Endothelial cell of umbilical vein (primary cell): ENCODE measurements around the gene DDOST. TPM values are rescaled to one million over a fixed set of nuclear protein-coding genes. Genes with fewer than 3 reads are reported as not detected.

ENCODE experiments used
- BruUV-seq: library from RNA; stranded (reverse); fragments of 400-500 nt; replicated peaks from 2 replicates; lab custom pipeline; 2021; lab: Mats Ljungman, UMichigan
- CTCF ChIA-PET: fragments of 300-600, 350-600 bp; sonication (Branson Sonifier 250); formaldehyde crosslinking; loops from one replicate; lab custom pipeline; 2021; ENCODE audit warnings: antibody characterized with exemption, inconsistent platforms; lab: Charles Lee
- POLR2A ChIA-PET: fragments of 300-600, 350-600 bp; sonication (Branson Sonifier 250); formaldehyde crosslinking; loops from one replicate; lab custom pipeline; 2021; ENCODE audit warnings: antibody characterized with exemption, inconsistent platforms; lab: Charles Lee
- DNase-seq: peaks from one replicate; pipeline ENCODE4 v3.0.0-alpha.2; 2011; ENCODE audit warnings: low read depth, low spot score
- FAIRE-seq: peaks from 2 replicates; lab custom pipeline; 2011; peaks lifted over from hg19 to GRCh38; lab: Jason Lieb, UNC
- H2AFZ ChIP-seq: 2 replicates; pipeline ENCODE4 v1.6.0; 2012; ENCODE audit warnings: low read depth, low read length, control low read depth, inconsistent platforms
- H3K27ac ChIP-seq: 2 replicates; pipeline ENCODE4 v1.5.1; 2011; ENCODE audit warnings: low read depth, mild to moderate bottlenecking, control low read depth, low read length, moderate library complexity; ENCODE audit not compliant: insufficient read depth
- H3K27me3 ChIP-seq, 2 experiments: 2 replicates each; pipeline versions ENCODE4 v1.6.0 to v1.6.1; 2011; ENCODE audit warnings: low read length in 2 of 2, mixed read lengths in 1 of 2; ENCODE audit not compliant: control insufficient read depth in 2 of 2, insufficient read depth in 2 of 2
- H3K36me3 ChIP-seq, 2 experiments: 2 replicates in 1 of 2; 3 replicates in 1 of 2; pipeline ENCODE4 v1.5.1; 2011; ENCODE audit warnings: low read length in 2 of 2, mild to moderate bottlenecking in 1 of 2, moderate library complexity in 1 of 2; ENCODE audit not compliant: control insufficient read depth in 2 of 2, insufficient read depth in 2 of 2; ENCODE audit errors: extremely low read depth in 1 of 2
- H3K4me1 ChIP-seq: 3 replicates; pipeline ENCODE4 v1.5.1; 2011; ENCODE audit warnings: mild to moderate bottlenecking, low read length; ENCODE audit not compliant: control insufficient read depth, insufficient read depth; ENCODE audit errors: extremely low read depth
- H3K4me2 ChIP-seq: 2 replicates; pipeline ENCODE4 v1.6.1; 2011; ENCODE audit warnings: low read length, control low read depth, mixed read lengths; ENCODE audit not compliant: insufficient read depth
- H3K4me3 ChIP-seq, 3 experiments: fragments of 200-600 bp in 1 of 3; sonication (generic), shearing (Covaris generic) in 1 of 3; replicated peaks in 1 of 3; 2 replicates each; pipeline ENCODE4 v1.5.1; 2011 to 2016; ENCODE audit warnings: control low read depth in 3 of 3, low read length in 3 of 3, mild to moderate bottlenecking in 2 of 3, inconsistent platforms in 1 of 3, low read depth in 1 of 3, moderate library complexity in 1 of 3; ENCODE audit not compliant: insufficient read depth in 1 of 3
- H3K79me2 ChIP-seq: 2 replicates; pipeline ENCODE4 v1.6.0; 2012; ENCODE audit warnings: low read length, inconsistent platforms; ENCODE audit not compliant: control insufficient read depth, insufficient read depth
- H3K9ac ChIP-seq: replicated peaks from 2 replicates; pipeline ENCODE3; 2011; ENCODE audit warnings: low read length, control low read depth; ENCODE audit not compliant: insufficient read depth; ENCODE audit errors: extremely low read depth
- H3K9me1 ChIP-seq: replicated peaks from 3 replicates; pipeline ENCODE4 v1.6.0; 2011; ENCODE audit warnings: mild to moderate bottlenecking, low read length; ENCODE audit not compliant: control insufficient read depth, insufficient read depth; ENCODE audit errors: extremely low read depth
- H3K9me3 ChIP-seq: replicated peaks from 2 replicates; pipeline ENCODE4 v1.5.1; 2012; ENCODE audit warnings: low read length, inconsistent platforms; ENCODE audit not compliant: control insufficient read depth, insufficient read depth
- H4K20me1 ChIP-seq: replicated peaks from 2 replicates; pipeline ENCODE3; 2011; ENCODE audit warnings: mild to moderate bottlenecking, low read length; ENCODE audit not compliant: control insufficient read depth, insufficient read depth; ENCODE audit errors: extremely low read depth
- EZH2 ChIP-seq: IDR thresholded peaks from 2 replicates; pipeline ENCODE4 v1.6.1; 2012; ENCODE audit warnings: borderline replicate concordance, low read depth, mild to moderate bottlenecking, moderate library complexity, low read length, inconsistent platforms; ENCODE audit not compliant: severe bottlenecking
- FOS ChIP-seq: IDR thresholded peaks from 2 replicates; pipeline ENCODE4 v1.6.1; 2011; ENCODE audit warnings: mild to moderate bottlenecking, low read length, moderate library complexity, borderline replicate concordance; ENCODE audit not compliant: insufficient read depth
- GATA2 ChIP-seq: IDR thresholded peaks from 2 replicates; pipeline ENCODE4 v1.7.0; 2011; ENCODE audit warnings: low read depth, mild to moderate bottlenecking, moderate library complexity, mixed read lengths, low read length; ENCODE audit not compliant: insufficient read length, insufficient read depth
- JUN ChIP-seq: IDR thresholded peaks from 2 replicates; pipeline ENCODE4 v1.6.1; 2011; ENCODE audit warnings: borderline replicate concordance, low read depth; ENCODE audit not compliant: insufficient read length, insufficient read depth
- MYC ChIP-seq: IDR thresholded peaks from one replicate; pipeline ENCODE4 v1.6.1; 2011; ENCODE audit warnings: mild to moderate bottlenecking, low read depth, low read length
- POLR2A ChIP-seq: IDR thresholded peaks from 2 replicates; pipeline ENCODE4 v1.6.1; 2012; ENCODE audit warnings: low read depth, mild to moderate bottlenecking, control low read depth, low read length
- POLR2AphosphoS5 ChIP-seq: IDR thresholded peaks from 2 replicates; pipeline ENCODE4 v1.6.1; 2012; ENCODE audit warnings: low read depth, mild to moderate bottlenecking, control low read depth, low read length, moderate library complexity; ENCODE audit not compliant: insufficient read depth
- dilution Hi-C: fragments of 300-500 bp; cut with MboI; formaldehyde crosslinking; loops from one replicate; pipeline ENCODE4 v1.15.0; 2019; ENCODE audit warnings: low sequenced_read_pairs; ENCODE audit not compliant: extremely low pct_ligation_motif_present
- intact Hi-C: fragments of 100-400 bp; cut with micrococcal nuclease; formaldehyde crosslinking; loops from one replicate; pipeline ENCODE4 v1.10.0; 2022
- polyA plus RNA-seq, 4 experiments: library from polyadenylated mRNA; depleted of rRNA in 3 of 4; stranded (reverse) in 3 of 4; unstranded in 1 of 4; fragments of >200 nt; gene quantifications; 2 replicates each; pipeline versions ENCODE4 v1.2.1 to v1.2.3, GENCODE V29; 2011 to 2012; ENCODE audit warnings: missing spikeins in 1 of 4
- total RNA-seq: library from RNA; stranded (reverse); gene quantifications from 2 replicates; pipeline ENCODE4 v1.2.3, GENCODE V29; 2021
- TF ChIP-seq, protein P1 (sequence below): IDR thresholded peaks from 2 replicates; pipeline ENCODE4 v1.6.1; 2011; ENCODE audit not compliant: insufficient read depth, insufficient read length
- TF ChIP-seq, protein P2 (sequence below), 2 donors: IDR thresholded peaks; 1 replicate in 1 of 2; 2 replicates in 1 of 2; pipeline ENCODE4 v1.5.1; 2011; ENCODE audit warnings: low read length in 2 of 2, mild to moderate bottlenecking in 2 of 2, moderate library complexity in 2 of 2, control low read depth in 1 of 2, inconsistent platforms in 1 of 2, low read depth in 1 of 2; ENCODE audit not compliant: insufficient read depth in 1 of 2; ENCODE audit errors: extremely low read depth in 1 of 2

The DDOST gene
- total and polyA plus RNA-seq, 2 donors (not counting 3 experiments of a cell fraction or from before 2014, with no cell fraction given) = 319 to 533 TPM

DNA sequence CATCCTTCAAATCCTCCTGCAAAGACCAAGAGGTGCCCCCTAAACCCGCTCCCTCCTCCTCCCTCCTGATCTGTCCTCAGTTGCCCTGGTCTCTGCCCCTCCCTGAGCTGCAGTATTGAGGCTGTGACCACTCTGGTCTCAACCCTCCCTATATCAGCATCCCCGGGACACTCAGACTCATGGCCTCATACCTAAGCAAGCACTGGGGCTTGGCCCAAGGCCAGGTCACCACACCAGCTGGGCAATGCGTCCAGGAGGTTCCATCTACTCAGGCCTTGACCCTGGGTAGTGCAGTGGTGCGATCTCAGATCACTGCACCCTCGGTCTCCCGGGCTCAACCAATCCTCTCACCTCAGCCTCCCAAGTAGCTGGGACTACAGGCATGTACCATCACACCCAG lies 46.9 kb upstream of the DDOST start:
- Histone ChIP-seq H3K79me2 (no peaks in the 10 kb centered on the region), H3K27ac (no peak overlapping the region), H4K20me1 (no peaks in the 10 kb centered on the region), H3K27me3 (no peaks in the 10 kb centered on the region), H3K9me1 (no peaks in the 10 kb centered on the region), H2AFZ (no peak overlapping the region), H3K36me3 (no peaks in the 10 kb centered on the region), H3K4me3 (no peak overlapping the region), H3K9ac (no peak overlapping the region), H3K9me3 (no peaks in the 10 kb centered on the region), H3K4me2 (no peak overlapping the region), H3K4me1 (no peaks in the 10 kb centered on the region)
- intact Hi-C loops (no loop called here), dilution Hi-C loops (no loop called here)
- DNase-seq (no peak), FAIRE-seq (no peak)
- ChIA-PET POLR2A (interaction anchor here (0.7 kb wide), 1 partner anchor 9 kb away, joined by 3 read pairs; no protein-coding TSS in a partner anchor), CTCF (interaction anchor here (0.8 to 3.3 kb wide), 4 partner anchors 10 to 33 kb away, joined by 4 to 18 read pairs (median 4); partner anchors contain the start of gene KIF17)
- TF ChIP-seq EZH2 (no peak), POLR2AphosphoS5 (no peak), JUN (no peak), MYC (no peak), FOS (no peak), POLR2A (no peak), GATA2 (no peak)
- TF ChIP-seq, protein P1, sequence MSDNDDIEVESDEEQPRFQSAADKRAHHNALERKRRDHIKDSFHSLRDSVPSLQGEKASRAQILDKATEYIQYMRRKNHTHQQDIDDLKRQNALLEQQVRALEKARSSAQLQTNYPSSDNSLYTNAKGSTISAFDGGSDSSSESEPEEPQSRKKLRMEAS = no peak
- TF ChIP-seq, protein P2, sequence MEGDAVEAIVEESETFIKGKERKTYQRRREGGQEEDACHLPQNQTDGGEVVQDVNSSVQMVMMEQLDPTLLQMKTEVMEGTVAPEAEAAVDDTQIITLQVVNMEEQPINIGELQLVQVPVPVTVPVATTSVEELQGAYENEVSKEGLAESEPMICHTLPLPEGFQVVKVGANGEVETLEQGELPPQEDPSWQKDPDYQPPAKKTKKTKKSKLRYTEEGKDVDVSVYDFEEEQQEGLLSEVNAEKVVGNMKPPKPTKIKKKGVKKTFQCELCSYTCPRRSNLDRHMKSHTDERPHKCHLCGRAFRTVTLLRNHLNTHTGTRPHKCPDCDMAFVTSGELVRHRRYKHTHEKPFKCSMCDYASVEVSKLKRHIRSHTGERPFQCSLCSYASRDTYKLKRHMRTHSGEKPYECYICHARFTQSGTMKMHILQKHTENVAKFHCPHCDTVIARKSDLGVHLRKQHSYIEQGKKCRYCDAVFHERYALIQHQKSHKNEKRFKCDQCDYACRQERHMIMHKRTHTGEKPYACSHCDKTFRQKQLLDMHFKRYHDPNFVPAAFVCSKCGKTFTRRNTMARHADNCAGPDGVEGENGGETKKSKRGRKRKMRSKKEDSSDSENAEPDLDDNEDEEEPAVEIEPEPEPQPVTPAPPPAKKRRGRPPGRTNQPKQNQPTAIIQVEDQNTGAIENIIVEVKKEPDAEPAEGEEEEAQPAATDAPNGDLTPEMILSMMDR (IDR thresholded peaks at IDR 0.05; ENCODE audit: extremely low read depth in 1 of 2, insufficient read depth in 1 of 2, low read depth in 1 of 2, low read length in 2 of 2) = no peak
- no TSS peak for BruUV-seq
